ENCODE results near the gene COMMD4. TPM values are rescaled to one million over a fixed set of nuclear protein-coding genes. Genes with fewer than 3 reads are reported as not detected.

The COMMD4 gene
- total and polyA plus RNA-seq, 2 of the 8 experiments (the other 6 are each of a cell fraction or from before 2014, with no cell fraction given): 131 to 236 TPM

DNA sequence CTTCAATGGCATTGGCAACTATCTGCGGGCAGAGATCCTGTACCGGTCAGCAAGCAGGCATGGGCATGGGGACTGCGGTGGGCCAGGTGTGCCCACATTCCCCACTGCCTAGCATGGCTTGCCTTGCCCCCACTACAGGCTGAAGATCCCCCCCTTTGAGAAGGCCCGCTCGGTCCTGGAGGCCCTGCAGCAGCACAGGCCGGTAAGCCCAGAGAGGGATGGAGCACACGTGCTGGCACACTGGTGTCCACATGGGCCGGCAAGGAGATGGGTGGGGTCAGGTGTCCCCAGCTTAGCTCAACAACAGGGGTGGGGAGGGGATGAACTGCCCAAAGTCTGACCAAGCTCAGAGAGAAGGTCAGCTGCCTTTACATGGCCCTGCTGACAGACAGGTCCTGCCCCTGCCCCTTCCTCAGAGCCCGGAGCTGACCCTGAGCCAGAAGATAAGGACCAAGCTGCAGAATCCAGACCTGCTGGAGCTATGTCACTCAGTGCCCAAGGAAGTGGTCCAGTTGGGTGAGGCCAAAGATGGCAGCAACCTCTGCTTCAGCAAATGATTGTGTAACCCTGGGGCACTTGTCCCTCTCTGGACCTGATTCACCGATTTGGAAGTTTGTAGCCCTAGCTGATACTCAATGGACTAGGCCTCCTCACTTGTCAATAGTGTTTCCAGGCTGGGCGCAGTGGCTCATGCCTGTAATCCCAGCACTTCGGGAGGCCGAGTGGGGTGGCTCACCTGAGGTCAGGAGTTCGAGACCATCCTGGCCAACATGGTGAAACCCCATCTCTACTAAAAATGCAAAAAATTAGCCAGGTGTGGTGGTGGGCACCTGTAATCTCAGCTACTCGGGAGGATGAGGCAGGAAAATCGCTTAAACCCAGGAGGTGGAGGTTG is 16.6 kb downstream of the COMMD4 start (continued):
- no peak for TF ChIP-seq CHD7 (IDR thresholded peaks at IDR 0.05; ENCODE audit: insufficient replicate concordance, low read length)
- TF ChIP-seq TCF12 (IDR thresholded peaks at IDR 0.05; ENCODE audit: low read depth, low read length): no peak
- TF ChIP-seq FOSL1 (IDR thresholded peaks at IDR 0.05; ENCODE audit: insufficient read depth, low read depth, low read length): no peak
- no peak for TF ChIP-seq CTCF (IDR thresholded peaks at IDR 0.05; ENCODE audit: control extremely low read depth in 1 of 3, insufficient read depth in 1 of 3, low read depth in 1 of 3, low read length in 3 of 3)
